NCI-H446 treated with DMSO at 0.1 percent for 48 hours (cell line): ENCODE measurements around the gene GRID1.

Experiments used
- DNase-seq: peaks from one replicate; lab custom pipeline; 2025; lab: John Stamatoyannopoulos, UW

GRID1 gene

DNA sequence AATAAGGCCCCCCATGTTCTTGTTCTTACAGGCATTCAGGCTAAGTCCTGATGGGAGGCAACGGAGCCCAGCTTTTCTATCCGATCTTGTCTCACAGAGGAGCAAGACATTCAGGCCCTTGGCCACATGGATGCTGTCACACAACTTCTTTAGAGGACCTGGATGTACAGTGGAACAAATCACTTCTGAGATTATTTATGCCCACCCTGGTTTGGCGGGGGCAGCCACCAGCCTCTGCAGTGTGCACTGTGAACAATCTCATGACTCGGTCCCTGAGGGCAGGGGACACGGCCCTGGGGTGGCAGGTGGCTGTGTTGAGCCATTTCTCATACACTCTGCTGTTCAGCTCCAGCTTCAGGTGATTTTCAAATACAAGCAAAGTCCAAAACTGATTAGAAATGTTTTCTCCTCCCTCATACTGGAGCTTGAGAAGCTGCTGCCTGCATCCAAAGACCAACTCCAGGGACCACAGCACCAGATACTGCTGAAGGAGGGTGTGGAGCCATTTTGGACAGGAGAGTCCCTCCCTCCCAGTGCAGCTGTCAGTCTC is 441.3 kb downstream of the GRID1 start:
- DNase-seq: no peak

DNA sequence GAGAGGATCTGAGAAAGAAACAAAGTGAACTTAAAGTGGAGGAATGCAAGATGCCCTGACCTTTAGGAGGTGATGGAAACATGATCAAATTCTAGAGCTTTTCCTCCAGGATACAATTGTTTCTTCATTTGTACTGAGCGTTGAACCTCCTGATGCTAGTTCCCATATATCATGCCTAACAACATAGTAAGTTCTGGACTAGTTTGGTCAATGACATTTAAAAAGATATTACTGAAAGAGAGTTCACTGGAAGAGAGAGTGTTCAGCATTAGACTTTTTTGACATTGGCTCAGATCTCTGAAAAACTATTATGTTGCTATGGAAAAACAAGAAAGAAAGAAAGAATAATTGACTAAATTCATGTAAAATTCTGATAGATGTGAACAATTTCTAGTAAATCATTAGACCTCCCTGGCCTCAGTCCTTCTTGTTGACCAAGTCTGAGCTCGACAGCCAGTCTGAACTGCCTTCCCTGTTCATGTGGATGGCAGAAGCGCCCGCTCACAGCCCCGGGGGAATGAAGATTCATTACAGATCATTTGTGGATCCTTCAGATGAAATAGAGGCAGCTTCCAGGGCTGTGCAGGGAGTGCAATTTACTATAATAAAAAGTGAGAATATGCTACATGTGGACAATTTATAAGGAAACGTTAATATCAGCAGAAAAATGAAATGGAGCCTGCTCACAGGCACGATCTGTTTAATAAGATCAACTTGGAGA is 442.1 kb downstream of the GRID1 start:
- no peak for DNase-seq

- DNase-seq: no peak
These were observed 444.1 kb downstream of the GRID1 start for GRCh38 chr10:85922356-85923129.

DNA sequence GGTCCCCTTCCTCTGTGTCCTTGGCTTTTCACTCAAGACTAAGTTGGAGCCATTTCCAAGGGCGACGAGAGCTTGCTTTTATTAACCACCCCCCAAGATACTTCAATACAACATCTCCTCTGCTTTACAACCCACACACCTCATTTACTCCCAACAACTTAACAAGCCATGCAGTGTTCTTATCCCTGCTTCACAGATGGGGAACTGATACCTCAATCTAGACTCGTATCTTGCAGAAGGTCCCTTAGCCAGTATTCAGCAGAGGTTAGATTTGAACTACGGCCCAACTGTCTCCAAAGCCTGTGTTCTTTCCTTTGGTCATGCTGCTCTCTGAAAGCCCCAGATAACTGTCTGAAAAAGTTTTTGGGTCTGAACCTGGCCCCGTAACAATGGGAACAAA is 444.8 kb downstream of the GRID1 start:
- DNase-seq: no peak

DNA sequence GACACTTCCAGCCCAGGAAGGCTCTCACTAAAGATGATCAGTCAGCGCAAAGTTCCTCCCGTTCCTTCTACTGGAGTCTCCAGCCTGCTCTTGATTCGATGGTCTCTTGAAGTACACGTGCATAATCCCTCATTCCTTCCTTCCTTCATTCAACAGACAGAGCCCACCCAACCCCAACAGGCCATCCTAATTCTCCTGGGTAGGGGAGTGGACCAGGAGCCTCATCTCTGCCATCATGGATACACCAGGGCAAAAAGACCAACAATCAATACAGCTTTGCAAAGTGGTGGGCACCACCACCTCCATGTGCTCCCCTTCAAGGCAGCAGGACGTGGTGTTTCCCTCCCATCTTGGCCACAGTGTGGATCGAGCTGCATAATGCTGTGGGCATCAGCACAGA is 446.3 kb downstream of the GRID1 start:
- DNase-seq: no peak

DNA sequence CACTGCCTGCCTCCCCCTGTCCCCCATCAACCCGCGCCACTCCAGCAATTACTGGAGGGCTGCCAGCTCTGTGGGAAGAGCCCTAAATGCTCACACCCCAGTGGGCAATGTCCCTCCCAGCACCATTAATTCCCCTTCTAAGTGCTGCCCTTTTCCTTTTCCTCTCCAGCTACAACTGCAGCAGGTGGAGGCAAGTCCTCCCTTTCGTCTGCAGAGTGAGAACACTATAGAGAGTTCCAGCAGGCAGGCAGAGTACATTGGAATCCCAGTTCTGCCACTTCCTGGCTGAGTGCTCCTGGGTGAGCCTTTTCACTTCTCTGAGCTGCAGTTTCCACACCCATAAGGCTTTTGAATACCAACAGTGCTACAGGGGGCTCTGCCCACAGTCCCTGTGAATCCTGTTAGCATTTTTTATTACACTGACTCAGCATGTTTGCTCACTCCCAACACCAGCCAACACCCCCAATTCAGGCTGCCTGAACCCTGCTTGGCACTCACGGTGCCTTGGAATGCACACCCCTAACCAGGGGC is 447.0 kb downstream of the GRID1 start:
- no peak for DNase-seq

DNA sequence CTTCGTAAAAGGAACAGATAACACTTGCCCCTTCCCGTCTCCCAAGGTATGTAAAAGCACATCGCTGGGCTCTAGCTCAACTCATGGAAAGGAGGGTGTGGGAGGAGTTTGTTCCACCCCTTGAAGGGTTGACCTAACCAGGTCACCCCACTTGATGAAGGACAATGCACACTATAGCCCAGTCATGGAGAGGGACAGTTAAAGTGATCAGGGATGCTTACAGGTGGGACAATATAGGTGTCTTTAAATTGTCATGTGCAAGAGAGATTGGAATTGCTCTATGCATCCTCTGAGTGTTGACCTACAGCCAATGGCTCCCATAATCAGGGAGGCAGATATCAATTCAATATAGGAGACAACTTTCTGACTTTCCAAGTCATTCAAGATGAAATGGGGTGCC is 448.2 kb downstream of the GRID1 start:
- DNase-seq: no peak

DNA sequence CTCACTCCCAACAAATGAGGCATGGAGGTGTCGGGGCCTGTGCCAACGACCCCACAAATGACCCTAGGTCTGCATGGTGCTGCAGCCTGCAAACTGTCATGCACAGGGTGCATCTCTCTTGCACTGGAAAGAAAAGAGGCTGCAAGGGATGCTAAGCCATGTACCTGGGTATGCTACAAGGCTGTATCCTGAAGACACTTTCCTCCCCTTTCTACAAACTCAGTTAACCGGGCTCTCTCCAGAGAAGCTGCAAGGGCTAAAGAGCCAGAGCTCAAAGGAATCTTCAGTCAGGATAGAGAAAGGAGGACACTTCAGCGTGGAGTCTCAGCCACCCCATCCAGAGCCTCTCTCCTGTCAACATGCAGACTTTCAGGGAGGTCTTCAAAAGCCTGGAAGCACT is 449.0 kb downstream of the GRID1 start:
- DNase-seq: no peak

GRCh38 chr10:85916994-85917573 is 449.5 kb downstream of the GRID1 start:
- peak; percentile 86 for DNase-seq

DNA sequence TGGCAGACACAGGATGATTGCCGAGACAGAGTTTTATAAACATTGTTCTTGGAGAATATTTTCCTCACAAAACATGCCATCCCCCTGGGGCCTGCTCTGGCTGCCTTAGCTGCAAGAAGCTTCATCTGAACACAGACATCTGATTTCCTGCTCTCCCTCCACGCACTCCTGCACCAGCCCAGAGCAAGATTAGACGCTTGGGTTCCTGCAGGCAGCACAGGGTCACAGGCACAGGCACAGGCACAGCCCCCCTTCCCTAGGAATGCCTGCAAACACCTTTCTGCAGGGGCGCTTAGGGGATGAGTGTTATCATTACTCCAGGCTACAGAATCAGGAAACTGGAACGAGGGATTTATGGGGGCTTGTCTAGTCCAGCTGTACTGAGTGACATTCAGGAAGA is 450.3 kb downstream of the GRID1 start:
- no peak for DNase-seq

GRCh38 chr10:85915245-85915846 is 451.2 kb downstream of the GRID1 start:
- no peak for DNase-seq

DNA sequence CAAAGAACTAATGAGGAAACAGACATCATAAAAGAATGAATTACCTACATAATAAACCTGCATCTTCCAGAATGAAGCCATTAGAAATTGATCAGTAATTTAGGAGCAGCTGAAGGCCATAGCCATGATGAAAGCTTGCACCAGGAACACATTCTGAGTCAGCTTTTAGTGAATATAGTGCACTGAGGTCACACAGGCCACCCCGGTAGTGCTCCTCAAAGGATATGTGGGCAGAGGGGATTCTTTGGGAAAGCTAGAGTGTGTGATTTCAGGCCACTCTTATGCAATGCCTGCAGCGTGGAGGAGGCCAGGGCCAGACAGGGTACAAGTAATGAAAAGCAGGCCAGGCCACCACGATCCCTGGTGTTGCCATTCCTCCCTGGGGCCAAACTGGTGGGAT is 451.9 kb downstream of the GRID1 start:
- DNase-seq: no peak

DNA sequence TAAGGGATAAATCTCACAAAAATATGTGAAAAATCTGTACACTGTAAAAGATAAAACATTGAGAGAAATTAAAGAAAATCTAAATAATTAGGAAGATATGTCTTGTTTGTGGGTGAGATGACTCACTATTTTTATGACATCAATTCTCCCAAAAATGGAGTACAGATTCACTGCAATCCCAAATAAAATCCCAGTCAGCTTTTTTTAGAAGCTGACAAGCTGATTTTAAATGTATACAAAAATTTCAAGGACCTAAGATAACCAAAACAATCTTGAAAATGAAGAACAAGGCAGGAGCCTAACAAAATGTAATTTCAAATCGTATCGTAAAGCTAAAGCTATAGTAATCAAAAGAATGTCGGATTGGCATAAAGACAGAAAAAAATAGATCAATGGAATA is 458.1 kb downstream of the GRID1 start:
- no peak for DNase-seq

GRCh38 chr10:85902051-85902450 is 464.5 kb downstream of the GRID1 start:
- DNase-seq: no peak

GRCh38 chr10:85901599-85901998 is 465.0 kb downstream of the GRID1 start:
- DNase-seq: no peak

DNA sequence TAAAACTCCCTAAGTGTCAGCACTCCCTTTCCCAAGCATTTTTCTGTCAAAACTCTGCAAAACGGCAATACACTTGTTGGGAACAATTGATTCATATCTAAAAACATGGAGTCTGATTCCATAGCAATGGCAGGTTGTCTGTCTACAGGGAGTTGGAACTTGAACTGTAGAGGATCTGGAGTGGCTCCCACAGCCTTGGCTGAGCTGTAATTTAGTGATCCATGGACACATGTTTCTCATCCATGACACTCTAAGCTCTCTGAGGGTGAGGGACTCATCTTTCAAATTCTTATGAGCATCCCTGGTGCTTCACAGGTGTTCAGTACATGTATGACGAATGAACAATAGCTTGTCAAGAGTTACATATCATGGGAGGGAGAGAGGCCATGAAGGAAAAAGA is 466.1 kb downstream of the GRID1 start:
- DNase-seq: no peak

DNA sequence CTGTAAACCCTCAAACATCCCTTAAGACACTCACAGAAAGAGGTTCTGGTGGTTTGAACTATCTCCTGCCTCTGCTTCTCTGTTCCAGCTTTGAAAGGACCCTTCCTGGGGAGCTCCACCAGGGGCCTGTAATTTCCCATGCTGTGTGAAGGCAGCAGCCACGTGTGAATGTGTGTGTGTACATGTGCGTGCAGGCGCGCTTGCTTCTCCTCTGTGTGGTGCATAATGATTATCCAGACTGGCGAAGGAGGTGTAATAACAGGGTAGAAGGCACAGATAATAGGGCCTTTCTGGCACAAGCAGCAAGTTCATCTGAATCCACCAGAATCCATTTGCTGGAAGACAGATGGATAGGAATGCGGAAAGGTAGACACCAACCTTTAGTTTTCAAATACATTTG is 466.5 kb downstream of the GRID1 start:
- no peak for DNase-seq

DNA sequence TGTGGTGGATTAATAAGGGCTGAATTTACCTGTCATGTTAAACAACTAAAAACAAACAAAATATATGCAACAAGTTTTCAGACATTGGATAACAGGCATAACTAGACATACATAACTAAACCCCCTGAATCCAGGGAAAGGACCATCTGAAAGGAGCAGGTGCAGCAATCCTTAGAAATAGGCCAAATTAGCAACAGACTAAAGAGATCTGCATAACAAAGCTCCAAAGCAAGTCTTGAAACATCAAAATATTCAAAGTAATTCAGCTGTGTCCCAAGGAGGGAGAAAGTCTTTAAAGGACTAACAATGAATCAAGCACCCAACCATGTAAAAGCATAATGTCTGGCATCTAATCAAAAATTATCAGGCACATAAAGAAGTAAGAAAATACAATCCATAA is 475.1 kb downstream of the GRID1 start:
- no peak for DNase-seq

GRCh38 chr10:85888559-85888958 is 478.0 kb downstream of the GRID1 start:
- DNase-seq: no peak

DNA sequence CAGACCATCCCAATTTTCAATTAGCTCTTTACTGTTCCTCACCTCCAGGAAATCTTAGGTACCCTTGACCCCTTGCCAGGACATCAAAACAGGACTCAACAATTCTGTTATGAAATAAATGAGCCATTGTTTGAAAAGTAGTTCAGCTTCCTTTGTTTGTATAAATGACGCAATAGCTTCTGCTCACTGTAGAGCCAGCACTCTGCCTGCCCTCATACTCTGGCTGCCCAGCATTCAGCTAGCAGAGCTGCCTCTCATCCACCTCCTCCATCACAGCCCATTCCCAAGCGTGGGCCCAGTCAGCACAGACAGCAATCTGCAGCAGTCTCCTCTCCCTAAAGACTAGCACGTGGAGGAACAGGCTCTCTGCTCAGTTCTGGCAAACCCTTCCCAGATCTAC is 478.6 kb downstream of the GRID1 start:
- no peak for DNase-seq

DNA sequence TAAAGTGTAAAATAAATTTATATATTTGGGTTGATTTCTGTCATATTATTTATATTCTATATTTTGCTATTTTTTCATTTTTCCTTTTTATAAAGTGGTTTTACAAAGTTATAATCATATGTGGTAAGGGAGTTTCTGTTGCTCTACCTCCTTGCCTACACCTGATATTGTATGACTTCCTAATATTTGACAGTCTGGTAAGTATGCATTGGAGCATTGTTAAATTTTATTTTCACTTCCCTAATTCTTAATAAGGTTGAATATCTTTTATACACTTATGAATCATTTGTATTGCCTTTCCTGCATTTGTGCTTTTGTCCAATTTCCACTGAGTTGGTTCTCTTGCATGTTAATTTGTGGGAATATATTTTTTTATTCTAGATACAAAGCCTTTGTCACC is 492.4 kb downstream of the GRID1 start:
- DNase-seq: no peak

- DNase-seq: no peak
These were observed 493.5 kb downstream of the GRID1 start for GRCh38 chr10:85873063-85873462.
